Sigmoid colon (tissue), 7 donors: ENCODE results near the gene SORCS2. TPM values are rescaled to one million over a fixed set of nuclear protein-coding genes. Genes with fewer than 3 reads are reported as not detected.

Source experiments
- DNase-seq: peaks from one replicate; pipeline ENCODE4 v3.0.0-alpha.2; 2019
- H3K27ac ChIP-seq, 4 donors: fragments of 200-600 bp; sonication (generic); one replicate each; pipeline ENCODE4 v1.5.1; 2016 to 2019; ENCODE audit warnings: mild to moderate bottlenecking in 1 of 4
- H3K27me3 ChIP-seq, 3 donors: fragments of 200-600 bp; sonication (generic); one replicate each; pipeline ENCODE4 v1.5.1; 2019; ENCODE audit warnings: mild to moderate bottlenecking in 1 of 3
- H3K36me3 ChIP-seq, 4 donors: fragments of 200-600 bp; sonication (generic); one replicate each; pipeline ENCODE4 v1.5.1; 2016 to 2019
- H3K4me1 ChIP-seq, 4 donors: fragments of 200-600 bp; sonication (generic); one replicate each; pipeline ENCODE4 v1.5.1; 2017 to 2019
- H3K4me3 ChIP-seq, 4 donors: fragments of 200-600 bp; sonication (generic); one replicate each; pipeline ENCODE4 v1.5.1; 2017 to 2019; ENCODE audit warnings: mild to moderate bottlenecking in 2 of 4, moderate library complexity in 1 of 4
- H3K9me3 ChIP-seq, 4 donors: fragments of 200-600 bp in 3 of 4; sonication (generic) in 3 of 4; one replicate each; pipeline versions ENCODE4 v1.5.1 to v1.6.1; 2013 to 2019
- CTCF ChIP-seq, 4 experiments: fragments of 450-650 bp in 3 of 4; fragments of 200-600 bp in 1 of 4; IDR thresholded peaks; one replicate each; pipeline ENCODE4 v1.5.1; 2016 to 2019; ENCODE audit warnings: antibody characterized with exemption in 4 of 4, mild to moderate bottlenecking in 3 of 4, moderate library complexity in 2 of 4
- EP300 ChIP-seq, 4 donors: sonication (generic); formaldehyde crosslinking; IDR thresholded peaks; one replicate each; pipeline ENCODE4 v1.6.1; 2017; ENCODE audit warnings: antibody characterized with exemption in 4 of 4
- POLR2A ChIP-seq, 2 donors: fragments of 450-650 bp; IDR thresholded peaks; one replicate each; pipeline ENCODE4 v1.6.1; 2016; ENCODE audit warnings: antibody characterized with exemption in 2 of 2, mild to moderate bottlenecking in 2 of 2, moderate library complexity in 2 of 2
- POLR2AphosphoS5 ChIP-seq, 4 donors: sonication (generic); formaldehyde crosslinking; IDR thresholded peaks; one replicate each; pipeline ENCODE4 v1.6.1; 2017; ENCODE audit warnings: antibody characterized with exemption in 4 of 4
- WGBS, 2 donors: extraction: QIAGEN DNeasy Blood & Tissue Kit; methylation state at CpG; one replicate each; pipeline ENCODE4 v1.1.7; 2013; 5-methylcytosine and 5-hydroxymethylcytosine counted together
- intact Hi-C: fragments of 100-400 bp; cut with DNase I; formaldehyde crosslinking; loops from one replicate; pipeline ENCODE4 v1.15.1; 2023
- polyA plus RNA-seq, 3 donors: library from polyadenylated mRNA; stranded (reverse); fragments of 200-250 nt; gene quantifications; one replicate each; pipeline ENCODE4 v1.2.3, GENCODE V29; 2013
- total RNA-seq, 4 donors: library from RNA; depleted of rRNA; stranded (reverse); fragments of >200 nt; gene quantifications; one replicate each; pipeline ENCODE4 v1.1.0, GENCODE V29; 2016
- donor health status: healthy with polysubstance abuse.
- donor health status: Bipolar disorder and iron deficiency.
- donor health status: healthy.

SORCS2 gene
- total and polyA plus RNA-seq, 7 donors, result 1.8 to 6.4 (median 3.9) TPM; not detected in 2

GRCh38 chr4:7587433-7588405 lies 395.4 kb downstream of the SORCS2 start:
- Histone ChIP-seq H3K4me3 (no peak overlapping the region), H3K27ac (no peak overlapping the region), H3K36me3 (no peaks in the 10 kb centered on the region), H3K9me3 (no peaks in the 10 kb centered on the region), H3K4me1 (no peaks in the 10 kb centered on the region), H3K27me3 (no peaks in the 10 kb centered on the region)
- WGBS, 2 donors, result 71 to 79% methylated on average over 23 of the region's 23 CpGs
- intact Hi-C loops, result no loop called here
- TF ChIP-seq EP300 (IDR thresholded peaks at IDR 0.05), result no peak
- no peak for TF ChIP-seq POLR2AphosphoS5 (IDR thresholded peaks at IDR 0.05)
- TF ChIP-seq CTCF (IDR thresholded peaks at IDR 0.05), result no peak
- no peak for TF ChIP-seq POLR2A (IDR thresholded peaks at IDR 0.05)
- no peak for DNase-seq

GRCh38 chr4:7590189-7590588 lies 397.9 kb downstream of the SORCS2 start:
- H3K27me3 ChIP-seq, result peaks cover 0 to 7% (median 0%) of the 10 kb centered on the region in 3 donors
- H3K36me3 ChIP-seq, result no peaks in the 10 kb centered on the region
- no peak for DNase-seq
- no peak for TF ChIP-seq POLR2A (IDR thresholded peaks at IDR 0.05)
- no peak for TF ChIP-seq CTCF (IDR thresholded peaks at IDR 0.05)
- TF ChIP-seq EP300 (IDR thresholded peaks at IDR 0.05), result no peak
- no peak for TF ChIP-seq POLR2AphosphoS5 (IDR thresholded peaks at IDR 0.05)
- no peak overlapping the region for H3K4me3 ChIP-seq
- intact Hi-C loops, result no loop called here
- H3K4me1 ChIP-seq, result no peaks in the 10 kb centered on the region
- 67 to 70% methylated on average over 7 of the region's 7 CpGs for WGBS, 2 donors
- H3K27ac ChIP-seq, result no peak overlapping the region
- no peaks in the 10 kb centered on the region for H3K9me3 ChIP-seq

GRCh38 chr4:7590899-7591298 lies 398.6 kb downstream of the SORCS2 start:
- intact Hi-C loops, result no loop called here
- 89% methylated on average over 8 of the region's 8 CpGs for WGBS, 2 donors
- Histone ChIP-seq H3K9me3 (no peaks in the 10 kb centered on the region), H3K4me1 (no peaks in the 10 kb centered on the region), H3K27ac (no peak overlapping the region), H3K4me3 (no peak overlapping the region), H3K36me3 (no peaks in the 10 kb centered on the region), H3K27me3 (peaks cover 0 to 7% (median 0%) of the 10 kb centered on the region in 3 donors)
- DNase-seq, result no peak
- no peak for TF ChIP-seq CTCF (IDR thresholded peaks at IDR 0.05)
- no peak for TF ChIP-seq EP300 (IDR thresholded peaks at IDR 0.05)
- TF ChIP-seq POLR2A (IDR thresholded peaks at IDR 0.05), result no peak
- TF ChIP-seq POLR2AphosphoS5 (IDR thresholded peaks at IDR 0.05), result no peak

GRCh38 chr4:7591409-7592053 lies 399.2 kb downstream of the SORCS2 start:
- TF ChIP-seq CTCF (IDR thresholded peaks at IDR 0.05) (no peak), POLR2AphosphoS5 (IDR thresholded peaks at IDR 0.05) (no peak), POLR2A (IDR thresholded peaks at IDR 0.05) (no peak), EP300 (IDR thresholded peaks at IDR 0.05) (no peak)
- Histone ChIP-seq H3K4me3 (no peak overlapping the region), H3K4me1 (no peaks in the 10 kb centered on the region), H3K9me3 (no peaks in the 10 kb centered on the region), H3K36me3 (no peaks in the 10 kb centered on the region), H3K27me3 (peaks cover 0 to 11% (median 0%) of the 10 kb centered on the region in 3 donors), H3K27ac (no peak overlapping the region)
- DNase-seq, result no peak
- 86 to 88% methylated on average over 28 of the region's 28 CpGs for WGBS, 2 donors
- intact Hi-C loops, result no loop called here
